Measurements from ENCODE around the gene TVP23A.

TVP23A gene

GRCh38 chr16:10817963-10818941, at the start of gene TVP23A:
TSS of gene TVP23A (minus strand) at chr16:10818794. CDS start at chr16:10818493, 301 bp downstream.
- no peak for DNase-seq (ENCODE audit: low read depth)

GRCh38 chr16:10868104-10868595, 49.6 kb upstream of the TVP23A start:
- DNase-seq (ENCODE audit: low read depth): no peak

- DNase-seq (ENCODE audit: low read depth): no peak
Observed at GRCh38 chr16:10867199-10867598, 48.6 kb upstream of the TVP23A start.

GRCh38 chr16:10865991-10866966, 47.7 kb upstream of the TVP23A start:
- DNase-seq (ENCODE audit: low read depth): no peak

- no peak for DNase-seq (ENCODE audit: low read depth)
Observed at GRCh38 chr16:10862438-10862837, 43.8 kb upstream of the TVP23A start.

- DNase-seq (ENCODE audit: low read depth): no peak
Observed at GRCh38 chr16:10859658-10860057, 41.1 kb upstream of the TVP23A start.

GRCh38 chr16:10859020-10859419, 40.4 kb upstream of the TVP23A start:
- no peak for DNase-seq (ENCODE audit: low read depth)

GRCh38 chr16:10858203-10858602, 39.6 kb upstream of the TVP23A start:
- no peak for DNase-seq (ENCODE audit: low read depth)

GRCh38 chr16:10856042-10856441, 37.4 kb upstream of the TVP23A start:
- DNase-seq (ENCODE audit: low read depth): no peak

GRCh38 chr16:10852948-10853347, 34.4 kb upstream of the TVP23A start:
- DNase-seq (ENCODE audit: low read depth): no peak

GRCh38 chr16:10852286-10852685, 33.7 kb upstream of the TVP23A start:
- no peak for DNase-seq (ENCODE audit: low read depth)

GRCh38 chr16:10851512-10851911, 32.9 kb upstream of the TVP23A start:
- DNase-seq (ENCODE audit: low read depth): no peak

GRCh38 chr16:10850478-10850850, 31.9 kb upstream of the TVP23A start:
- no peak for DNase-seq (ENCODE audit: low read depth)

- no peak for DNase-seq (ENCODE audit: low read depth)
Observed at GRCh38 chr16:10849736-10850477, 31.3 kb upstream of the TVP23A start.

- no peak for DNase-seq (ENCODE audit: low read depth)
Observed at GRCh38 chr16:10847176-10847575, 28.6 kb upstream of the TVP23A start.

GRCh38 chr16:10846213-10846998, 27.8 kb upstream of the TVP23A start:
- DNase-seq (ENCODE audit: low read depth): no peak

- DNase-seq (ENCODE audit: low read depth): no peak
Observed at GRCh38 chr16:10840703-10841102, 22.1 kb upstream of the TVP23A start.

- DNase-seq (ENCODE audit: low read depth): no peak
Observed at GRCh38 chr16:10839279-10839666, 20.7 kb upstream of the TVP23A start.

GRCh38 chr16:10838621-10839278, 20.2 kb upstream of the TVP23A start:
- no peak for DNase-seq (ENCODE audit: low read depth)

GRCh38 chr16:10836174-10836853, 17.7 kb upstream of the TVP23A start:
- no peak for DNase-seq (ENCODE audit: low read depth)
